GM12801 (cell line): ENCODE data around the gene NHLRC3.

Experiments used
- TF ChIP-seq, protein P1 (sequence below): IDR thresholded peaks from one replicate; pipeline ENCODE4 v1.5.1; 2011; ENCODE audit warnings: control low read depth; ENCODE audit not compliant: insufficient read length; ENCODE audit errors: extremely low read depth

NHLRC3 gene

DNA sequence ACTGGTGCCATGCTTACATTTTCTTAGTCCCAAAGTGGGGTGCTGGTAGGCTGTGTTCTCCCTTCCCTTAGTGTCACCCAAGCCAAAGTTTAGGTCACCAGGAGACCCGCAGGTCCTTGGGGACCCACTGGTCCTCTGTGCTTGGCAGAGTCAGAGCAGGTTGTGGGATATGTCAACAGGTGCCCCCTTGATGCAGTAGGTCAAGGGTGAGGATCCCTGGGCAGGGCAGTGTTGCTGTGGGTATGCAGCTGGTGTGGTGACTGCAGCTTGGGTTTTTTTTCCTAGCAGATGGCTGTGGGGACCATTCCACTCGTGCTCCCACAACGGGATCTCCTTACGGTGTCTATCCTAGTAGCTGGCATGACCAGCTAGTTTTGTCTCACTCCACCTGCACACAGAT lies 23.7 kb downstream of the NHLRC3 start:
- TF ChIP-seq, protein P1, sequence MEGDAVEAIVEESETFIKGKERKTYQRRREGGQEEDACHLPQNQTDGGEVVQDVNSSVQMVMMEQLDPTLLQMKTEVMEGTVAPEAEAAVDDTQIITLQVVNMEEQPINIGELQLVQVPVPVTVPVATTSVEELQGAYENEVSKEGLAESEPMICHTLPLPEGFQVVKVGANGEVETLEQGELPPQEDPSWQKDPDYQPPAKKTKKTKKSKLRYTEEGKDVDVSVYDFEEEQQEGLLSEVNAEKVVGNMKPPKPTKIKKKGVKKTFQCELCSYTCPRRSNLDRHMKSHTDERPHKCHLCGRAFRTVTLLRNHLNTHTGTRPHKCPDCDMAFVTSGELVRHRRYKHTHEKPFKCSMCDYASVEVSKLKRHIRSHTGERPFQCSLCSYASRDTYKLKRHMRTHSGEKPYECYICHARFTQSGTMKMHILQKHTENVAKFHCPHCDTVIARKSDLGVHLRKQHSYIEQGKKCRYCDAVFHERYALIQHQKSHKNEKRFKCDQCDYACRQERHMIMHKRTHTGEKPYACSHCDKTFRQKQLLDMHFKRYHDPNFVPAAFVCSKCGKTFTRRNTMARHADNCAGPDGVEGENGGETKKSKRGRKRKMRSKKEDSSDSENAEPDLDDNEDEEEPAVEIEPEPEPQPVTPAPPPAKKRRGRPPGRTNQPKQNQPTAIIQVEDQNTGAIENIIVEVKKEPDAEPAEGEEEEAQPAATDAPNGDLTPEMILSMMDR: no peak

DNA sequence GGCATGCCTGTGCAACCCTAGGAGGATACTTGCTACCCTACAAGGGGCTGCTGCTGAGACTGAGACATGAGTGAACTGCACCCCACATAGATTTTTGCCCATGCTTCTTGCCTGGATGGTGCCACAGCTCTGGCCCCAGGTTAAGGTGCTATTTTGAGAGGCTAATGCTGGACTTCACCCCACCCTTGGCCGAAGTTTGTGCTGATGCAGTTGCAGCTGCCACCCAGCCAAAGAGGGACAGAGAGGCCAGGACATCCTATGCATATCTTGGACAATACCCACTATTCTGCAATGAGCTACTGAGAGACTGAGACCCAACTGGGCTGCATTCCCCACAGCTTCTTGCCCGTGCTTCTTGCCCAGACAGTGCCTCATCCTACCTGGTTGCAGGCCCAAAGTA lies 34.6 kb downstream of the NHLRC3 start:
- TF ChIP-seq, protein P1: no peak

DNA sequence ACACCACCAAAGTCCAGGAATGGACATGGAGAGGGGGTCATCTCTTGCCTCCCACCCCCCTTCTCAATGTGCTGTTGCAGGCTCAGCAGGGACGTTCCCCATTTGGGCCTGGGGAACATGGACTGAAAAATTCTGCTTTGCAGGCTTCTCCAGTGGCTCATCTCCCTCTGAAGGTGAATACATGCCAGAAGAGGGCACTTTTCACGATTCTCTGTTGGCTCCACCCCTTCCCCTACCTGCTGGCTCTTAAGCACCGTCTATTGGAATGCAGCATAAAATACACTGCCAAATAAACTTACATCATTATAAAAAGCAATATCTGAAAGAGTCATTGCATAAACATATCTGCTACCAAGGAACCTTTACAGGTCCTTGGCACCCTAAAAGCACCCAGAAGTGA lies 35.7 kb downstream of the NHLRC3 start:
- TF ChIP-seq, protein P1: no peak

- TF ChIP-seq, protein P1: no peak
Measured at GRCh38 chr13:39091586-39091985, 53.3 kb downstream of the NHLRC3 start.

- TF ChIP-seq, protein P1: no peak
Measured at GRCh38 chr13:39095500-39095899, 57.2 kb downstream of the NHLRC3 start.

GRCh38 chr13:39099231-39099630 lies 61.0 kb downstream of the NHLRC3 start:
- TF ChIP-seq, protein P1: no peak
